ENCODE results near the gene QSOX1.

DNA sequence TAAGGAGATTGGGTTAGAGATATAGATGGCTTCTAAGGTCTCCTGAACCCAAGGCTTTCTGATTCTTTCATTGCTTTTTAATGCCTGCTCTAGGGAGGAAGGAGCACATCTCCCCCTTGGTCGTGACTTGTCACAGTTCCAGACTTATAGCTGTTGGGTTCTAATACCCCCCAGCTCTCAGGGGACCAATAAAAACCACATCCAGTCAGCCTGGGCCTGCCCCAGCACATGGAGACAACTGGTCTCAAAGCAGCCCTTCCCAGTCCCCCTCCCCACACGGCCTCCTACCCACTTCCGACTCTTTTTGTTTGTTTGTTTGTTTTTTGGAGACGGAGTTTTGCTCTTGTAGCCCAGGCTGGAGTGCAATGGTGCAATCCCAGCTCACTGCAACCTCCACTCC is 23.3 kb downstream of the QSOX1 start:
- TF ChIP-seq GATA3 (IDR thresholded peaks at IDR 0.05; ENCODE audit: low read depth, low read length), result no peak
- no peak for TF ChIP-seq GATA2 (IDR thresholded peaks at IDR 0.05; ENCODE audit: low read depth, low read length)

Measured in SH-SY5Y (cell line).